ENCODE data around the gene ADAM12. TPM values are rescaled to one million over a fixed set of nuclear protein-coding genes. Genes with fewer than 3 reads are reported as not detected.

Gene ADAM12
- total RNA-seq, 1 experiment from 2014 or later, result 0.24 TPM

GRCh38 chr10:126373147-126373546 is 15.1 kb downstream of the ADAM12 start:
- Histone ChIP-seq H3K14ac (ENCODE audit: insufficient read depth, low read length) (no peak overlapping the region), H4K91ac (ENCODE audit: insufficient read length, low read depth, low read length) (no peak overlapping the region), H2AK5ac (ENCODE audit: insufficient read length, low read length) (no peak overlapping the region), H2BK5ac (ENCODE audit: insufficient read length, low read length) (no peak overlapping the region), H3K4ac (ENCODE audit: low read depth, low read length) (no peak overlapping the region), H3K79me2 (ENCODE audit: insufficient read depth, low read length) (no peaks in the 10 kb centered on the region), H3K79me1 (ENCODE audit: insufficient read depth, low read depth, low read length, poor library complexity, severe bottlenecking) (no peaks in the 10 kb centered on the region), H2AFZ (ENCODE audit: low read length) (no peak overlapping the region), H3K23ac (ENCODE audit: insufficient read length, low read depth, low read length) (no peak overlapping the region), H3K4me1 (ENCODE audit: insufficient read depth, low read length) (no peaks in the 10 kb centered on the region), H2BK120ac (ENCODE audit: low read depth, low read length, poor library complexity, severe bottlenecking) (no peak overlapping the region), H3K9me3 (ENCODE audit: control insufficient read depth, low read depth, low read length) (no peaks in the 10 kb centered on the region), H3K9ac (ENCODE audit: extremely low read depth, insufficient read length, low read length) (no peak overlapping the region), H3K56ac (ENCODE audit: insufficient read length, low read depth, low read length) (no peak overlapping the region), H4K5ac (ENCODE audit: insufficient read length, low read depth, low read length) (no peak overlapping the region), H2BK12ac (ENCODE audit: insufficient read length, low read depth, low read length) (no peak overlapping the region), H3K18ac (ENCODE audit: insufficient read length, low read depth, low read length) (no peak overlapping the region), H3T11ph (ENCODE audit: low read length) (no peak overlapping the region), H3K4me2 (ENCODE audit: insufficient read depth, insufficient read length, low read length) (no peak overlapping the region), H4K8ac (replicated peaks; ENCODE audit: insufficient read length, low read depth, low read length) (no peak overlapping the region), H2BK15ac (ENCODE audit: low read depth, low read length) (no peak overlapping the region), H3K23me2 (ENCODE audit: insufficient read length, low read depth, low read length, poor library complexity, severe bottlenecking) (no peaks in the 10 kb centered on the region), H2BK20ac (ENCODE audit: low read depth, low read length, poor library complexity, severe bottlenecking) (no peak overlapping the region), H4K20me1 (ENCODE audit: control insufficient read depth, insufficient read depth, insufficient read length) (no peaks in the 10 kb centered on the region), H3K27ac (ENCODE audit: insufficient read length, low read depth, low read length) (no peak overlapping the region), H3K27me3 (ENCODE audit: insufficient read depth, low read length) (no peaks in the 10 kb centered on the region)
- no peak for DNase-seq
- H3K27me3 Mint-ChIP-seq (ENCODE audit: low read depth), result no peaks in the 10 kb centered on the region; the same call in none of the 2 replicates
- TF ChIP-seq CTCF (conservative IDR thresholded peaks at IDR 0.05), result no peak
- H3K4me1 Mint-ChIP-seq, result peaks cover 2 to 3% of the 10 kb centered on the region in 2 experiments; a peak in 2 of 4 replicates
- H3K36me3 Mint-ChIP-seq (ENCODE audit: insufficient read depth in 1 of 3, low read depth in 3 of 3), result peaks cover 7 to 36% (median 18%) of the 10 kb centered on the region in 3 experiments
- H3K4me3 Mint-ChIP-seq, result no peak overlapping the region
- WGBS (ENCODE audit: extremely low coverage, insufficient read length, low lambda C conversion rate), result no CpG with 5 or more reads among the region's 4 CpGs
- no peak overlapping the region for H3K27ac Mint-ChIP-seq
- H3K9me3 Mint-ChIP-seq, result peaks cover 30 to 40% of the 10 kb centered on the region in 2 experiments

Measured in H9 (cell line).